COLO668 (cell line): Measurements from ENCODE around the gene SH3BP5L.
"Not testable (repeated sequence)": the region's sequence is repeated elsewhere in the genome, so short reads cannot be mapped to it uniquely, and the experiment has no call there.

Source experiments
- DNase-seq: peaks from one replicate; lab custom pipeline; 2025; ENCODE audit not compliant: unreplicated experiment; lab: John Stamatoyannopoulos, UW

SH3BP5L gene

DNA sequence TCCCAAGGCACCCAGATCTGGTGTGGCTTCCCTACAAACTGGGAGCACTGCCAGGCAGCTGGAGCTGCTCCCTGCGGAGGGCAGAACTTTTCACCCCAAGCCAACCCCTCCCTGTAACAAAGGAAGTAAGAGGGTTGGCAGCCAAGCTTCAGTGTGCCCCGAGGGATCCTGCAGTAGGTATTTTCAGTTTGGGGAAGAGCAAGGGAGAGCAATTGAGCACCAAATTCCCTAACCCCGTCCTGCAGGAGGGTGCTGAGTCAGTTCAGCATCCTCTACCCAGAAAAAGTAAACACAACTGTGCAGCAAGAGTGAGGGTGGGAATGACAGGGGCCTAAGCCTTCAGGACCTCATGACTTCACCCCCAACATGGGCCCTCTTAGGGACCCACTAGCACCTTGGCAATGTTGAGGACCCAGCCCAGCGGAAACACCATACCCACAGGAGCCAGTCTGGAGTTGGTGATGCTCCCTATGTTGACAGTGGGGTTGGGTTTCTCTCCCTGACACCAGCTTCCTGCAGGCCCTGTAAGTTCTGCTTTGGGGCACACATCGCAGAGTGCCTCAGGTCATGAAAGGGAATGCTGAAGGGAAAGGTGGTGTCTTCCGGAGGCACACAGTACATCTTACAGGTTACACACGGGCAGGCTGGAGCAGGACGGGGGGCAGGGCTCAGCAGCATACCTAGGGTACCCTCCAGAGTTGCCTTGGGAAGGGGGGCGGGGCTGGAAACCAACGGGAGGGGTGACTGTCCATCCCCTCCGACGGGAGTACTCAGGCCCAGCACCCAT, 14.8 kb downstream of the SH3BP5L start:
- DNase-seq, result no peak

DNA sequence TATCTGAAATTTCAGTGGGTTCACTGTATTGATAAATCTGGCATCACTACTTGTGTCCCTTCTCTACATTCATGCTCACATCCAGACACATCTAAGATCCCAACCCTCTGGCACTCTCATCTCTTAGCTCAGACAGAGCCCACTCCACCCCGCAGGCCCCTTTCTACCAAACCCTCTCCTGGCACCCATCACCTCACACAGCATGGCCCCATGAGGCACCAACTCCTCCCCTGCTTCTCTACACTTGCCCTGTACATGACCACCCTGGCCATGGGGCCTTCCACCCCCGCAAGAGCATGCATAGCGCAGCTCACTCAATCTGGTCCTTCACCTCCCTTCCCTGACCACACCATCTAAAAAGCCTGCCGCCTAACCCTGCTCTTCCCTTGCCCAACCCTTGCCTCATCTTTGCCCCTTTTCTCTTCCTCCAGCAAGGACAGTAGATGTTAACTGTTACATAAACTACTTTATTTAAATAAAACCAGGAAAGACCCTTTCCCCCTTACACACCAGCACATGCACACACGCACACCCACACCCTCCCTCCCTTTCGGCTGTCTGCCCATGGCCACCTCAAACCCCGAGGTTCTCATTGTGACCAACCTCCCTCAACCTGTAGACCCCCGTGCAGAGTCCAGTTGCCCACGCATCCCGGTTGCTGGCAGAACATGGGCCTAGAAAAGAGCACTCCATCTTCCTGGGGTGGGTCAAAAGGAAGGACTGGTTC, 15.6 kb downstream of the SH3BP5L start:
- no peak for DNase-seq

DNA sequence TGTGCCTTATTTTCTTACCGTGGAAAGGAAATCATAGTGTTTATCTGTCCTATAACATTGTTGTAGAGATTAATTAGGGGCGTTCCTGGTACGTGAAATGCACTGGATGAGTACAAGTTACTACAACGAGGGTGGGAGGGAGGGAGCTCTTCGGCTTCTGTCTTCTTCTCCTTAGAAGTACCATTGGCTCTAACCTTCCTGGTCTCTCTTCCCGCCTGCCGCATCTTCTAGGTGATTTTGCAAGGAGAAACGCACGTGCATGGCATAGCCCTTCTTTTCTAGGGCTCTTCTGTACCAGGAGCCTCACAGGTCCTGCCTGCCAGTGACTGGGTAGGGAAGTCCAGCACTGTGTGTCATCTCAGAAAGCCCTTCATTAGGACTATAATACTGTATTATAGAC, 16.8 kb downstream of the SH3BP5L start:
- DNase-seq, result no peak

DNA sequence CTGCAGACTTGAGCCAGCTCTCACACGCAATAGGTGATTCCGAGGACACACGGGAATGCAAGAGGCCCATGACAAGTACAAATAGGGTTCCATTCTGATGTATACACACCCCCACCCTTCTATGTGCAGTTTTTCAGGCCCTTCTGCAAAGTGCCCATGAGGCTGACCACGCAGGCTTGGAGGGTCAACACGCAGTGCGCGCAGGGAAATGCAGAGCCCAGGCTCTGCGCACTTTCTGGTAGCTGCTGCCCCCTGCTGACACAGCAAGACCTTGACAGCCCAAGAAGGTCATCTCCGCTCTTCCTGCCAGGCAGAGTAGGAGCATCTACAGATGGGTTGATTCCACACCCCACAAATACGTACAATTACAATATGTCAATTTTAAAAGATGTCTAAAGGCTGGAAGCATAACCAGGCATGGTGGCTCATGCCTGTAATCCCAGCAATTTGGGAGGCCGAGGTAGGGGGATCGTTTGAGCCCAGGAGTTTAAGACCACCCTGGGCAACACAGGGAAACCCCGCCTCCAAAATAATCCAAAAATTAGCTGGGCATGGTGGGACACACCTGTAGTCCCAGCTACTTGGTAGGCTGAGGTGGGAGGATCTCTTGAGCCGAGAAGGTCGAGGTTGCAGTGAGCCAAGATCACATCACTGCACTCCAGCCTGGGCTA, 18.5 kb downstream of the SH3BP5L start:
- peak; percentile 72 for DNase-seq

DNA sequence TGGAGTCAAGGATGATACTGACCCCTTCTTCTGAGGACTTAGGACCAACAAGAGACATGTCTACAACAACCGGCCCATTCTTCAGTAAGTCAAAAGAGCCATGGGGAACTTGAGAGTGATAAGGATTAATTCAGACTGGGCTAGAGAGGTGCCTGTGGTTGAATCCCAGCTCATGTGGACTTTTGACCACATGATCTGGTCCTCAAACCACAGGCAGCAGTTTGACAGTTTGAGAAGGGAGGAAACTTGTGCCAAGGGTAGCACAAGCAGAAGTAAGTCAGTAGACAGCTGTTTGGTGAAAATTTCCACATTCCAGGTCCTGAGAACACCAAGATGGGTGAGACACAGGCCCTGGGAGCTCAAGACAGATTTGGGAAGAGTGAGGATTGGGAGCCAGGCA, 19.8 kb downstream of the SH3BP5L start:
- DNase-seq, result no peak

DNA sequence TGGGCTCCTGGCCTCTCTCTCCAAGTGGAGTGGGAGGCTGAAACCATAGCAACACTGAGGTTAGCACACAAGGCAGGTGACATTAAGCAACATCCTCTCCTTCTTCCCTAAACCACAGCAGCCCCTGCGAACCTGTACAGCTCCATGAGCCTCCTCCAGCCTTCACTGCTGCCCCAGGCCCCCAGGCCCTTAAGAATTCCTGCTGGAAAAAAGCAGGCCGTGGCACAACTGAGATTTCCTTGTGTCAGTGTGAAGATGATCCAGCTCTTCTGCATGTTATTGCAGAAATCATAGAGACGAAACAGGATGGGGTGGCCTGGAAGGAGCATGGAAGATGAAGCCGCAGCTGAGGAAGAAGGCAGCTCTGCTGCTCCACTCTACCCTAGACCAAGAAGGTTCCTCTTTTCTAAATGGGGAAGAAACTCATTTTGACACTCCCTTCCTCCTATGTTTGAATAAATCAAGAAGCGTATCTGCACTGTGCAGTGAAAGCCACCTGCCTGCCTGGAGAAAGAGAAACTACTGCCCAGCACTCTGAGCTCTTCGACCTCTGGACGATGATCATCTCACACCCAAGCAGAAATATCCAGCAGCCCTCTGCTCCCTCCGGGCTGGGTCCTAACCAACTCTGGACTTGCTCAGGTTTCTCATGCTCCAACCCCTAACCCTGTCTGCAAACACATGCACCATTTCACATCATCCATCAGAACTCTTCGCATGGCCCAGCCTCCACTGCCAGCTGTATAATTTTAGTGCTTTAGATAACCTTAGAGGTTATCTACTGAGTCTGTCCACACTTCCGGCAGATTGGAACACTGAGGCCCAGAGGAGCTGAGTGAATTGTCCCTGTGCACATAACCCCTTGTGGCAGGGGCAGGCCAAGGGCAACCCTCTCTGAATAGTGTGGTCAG, 20.7 kb downstream of the SH3BP5L start:
- no peak for DNase-seq

DNA sequence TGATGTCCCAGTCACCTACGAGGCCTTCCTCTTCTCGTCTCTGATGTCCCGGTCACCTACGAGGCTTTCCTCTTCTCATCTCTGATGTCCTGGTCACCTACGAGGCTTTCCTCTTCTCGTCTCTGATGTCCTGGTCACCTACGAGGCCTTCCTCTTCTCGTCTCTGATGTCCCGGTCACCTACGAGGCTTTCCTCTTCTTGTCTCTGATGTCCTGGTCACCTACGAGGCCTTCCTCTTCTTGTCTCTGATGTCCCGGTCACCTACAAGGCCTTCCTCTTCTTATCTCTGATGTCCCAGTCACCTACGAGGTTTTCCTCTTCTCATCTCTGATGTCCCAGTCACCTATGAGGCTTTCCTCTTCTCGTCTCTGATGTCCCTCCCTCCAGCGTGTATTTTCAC, 22.2 kb downstream of the SH3BP5L start:
- not testable (repeated sequence) for DNase-seq

DNA sequence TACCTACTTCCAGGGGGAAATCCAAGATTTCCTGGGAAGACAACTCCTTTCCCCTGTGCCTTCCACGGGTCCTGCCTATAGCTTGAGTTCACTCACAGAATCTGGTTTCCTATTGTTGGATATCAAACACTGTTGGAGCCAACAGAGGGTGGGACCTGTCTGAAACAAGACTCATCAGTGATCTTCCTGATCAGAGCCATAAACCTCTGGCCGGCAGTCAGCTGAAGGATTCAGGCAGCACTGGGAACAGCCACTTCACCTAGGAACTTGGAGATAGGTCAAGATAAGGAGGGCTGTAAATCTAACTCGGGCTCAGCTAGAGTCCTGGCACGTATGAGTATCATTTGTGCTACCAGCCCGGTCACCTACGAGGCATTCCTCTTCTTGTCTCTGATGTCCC, 23.3 kb downstream of the SH3BP5L start:
- no peak for DNase-seq

DNA sequence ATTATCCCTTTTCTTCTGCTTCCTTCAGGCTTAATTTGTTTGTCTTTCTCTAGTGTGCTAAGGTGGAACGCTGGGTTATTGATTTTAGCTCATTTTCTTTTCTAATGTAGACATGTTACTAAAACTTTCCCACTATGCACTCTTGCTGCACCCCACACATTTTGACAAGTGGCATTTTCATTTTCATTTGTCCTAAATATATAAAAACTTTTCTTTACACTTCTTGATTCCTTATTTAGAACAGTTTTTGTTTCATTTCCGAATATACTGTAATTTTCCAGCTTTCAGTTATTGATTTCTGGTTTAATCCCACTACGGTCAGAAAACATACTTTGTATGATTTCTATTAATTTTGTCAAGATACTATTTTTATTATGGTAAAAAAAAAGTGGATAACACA, 25.3 kb downstream of the SH3BP5L start:
- DNase-seq, result no peak

DNA sequence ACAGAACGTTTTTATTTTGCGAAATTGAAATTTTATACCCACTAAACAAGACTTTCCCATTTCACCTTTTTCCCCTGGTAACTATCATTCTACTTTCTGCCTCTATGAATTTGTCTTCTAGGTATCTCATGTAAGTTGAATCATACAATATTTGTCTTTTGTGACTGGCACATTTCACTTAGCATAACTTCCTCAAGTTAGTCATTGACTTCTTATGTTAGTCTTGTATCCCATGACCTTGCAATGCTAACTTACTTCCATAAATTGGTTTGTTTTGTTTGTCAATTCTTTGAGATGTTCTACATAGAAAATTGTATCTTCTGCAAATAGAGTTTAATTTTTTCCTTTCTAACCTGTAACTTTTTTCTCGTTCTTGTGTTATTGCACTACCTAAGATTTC, 26.9 kb downstream of the SH3BP5L start:
- DNase-seq, result no peak

DNA sequence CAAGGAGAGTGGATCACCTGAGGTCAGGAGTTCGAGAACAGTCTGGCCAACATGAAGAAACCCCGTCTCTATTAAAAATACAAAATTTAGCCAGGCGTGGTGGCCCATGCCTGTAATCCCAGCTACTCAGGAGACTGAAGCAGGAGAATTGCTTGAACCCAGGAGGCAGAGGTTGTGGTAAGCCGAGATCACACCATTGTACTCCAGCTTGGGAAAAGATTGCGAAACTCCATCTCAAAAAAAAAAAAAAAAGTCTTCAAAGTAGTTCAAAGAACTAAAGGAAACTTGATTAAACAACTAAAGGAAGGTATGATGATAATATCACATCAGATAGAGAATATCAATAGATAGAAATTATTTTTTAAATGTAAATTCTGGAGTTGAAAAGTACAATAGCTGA, 31.1 kb downstream of the SH3BP5L start:
- DNase-seq, result not testable (repeated sequence)

DNA sequence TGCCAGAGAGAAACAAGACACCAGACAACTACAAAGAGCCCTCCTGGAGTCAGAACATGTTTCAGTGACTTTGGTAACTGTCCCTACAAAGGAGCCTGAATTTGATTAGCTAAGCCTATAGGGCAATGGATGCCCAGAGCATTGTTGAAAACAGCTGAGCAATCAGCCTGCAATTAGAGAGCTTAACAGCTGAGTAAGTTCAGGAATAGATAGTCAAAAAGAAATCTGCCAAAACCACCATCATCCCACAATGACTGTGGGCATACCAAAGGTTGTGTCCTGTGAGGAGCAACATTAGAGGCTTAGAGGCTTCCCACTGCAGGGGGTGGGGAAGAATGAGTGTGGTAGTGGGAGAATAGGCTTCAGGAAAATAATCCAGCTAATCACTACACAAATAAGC, 32.1 kb downstream of the SH3BP5L start:
- no peak for DNase-seq

DNA sequence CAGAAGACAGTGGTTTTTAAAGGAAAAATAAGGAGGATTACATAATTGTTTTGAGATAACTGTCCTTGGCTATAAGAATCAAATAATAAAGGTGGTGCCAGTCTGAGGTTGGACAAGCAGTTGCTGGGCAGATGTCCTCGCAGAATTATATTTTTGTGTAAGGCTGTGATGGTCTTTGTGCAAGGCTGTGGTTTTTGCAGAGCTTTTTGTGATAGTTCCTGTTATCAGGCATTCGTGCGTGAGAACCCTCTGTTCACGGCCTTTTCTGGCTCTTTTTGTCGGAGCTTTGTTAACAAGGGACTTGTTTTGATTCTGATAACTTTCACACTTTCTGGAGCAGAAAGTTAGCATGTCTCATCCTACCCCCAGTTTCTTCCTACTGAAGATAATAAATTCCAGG, 33.4 kb downstream of the SH3BP5L start:
- no peak for DNase-seq

DNA sequence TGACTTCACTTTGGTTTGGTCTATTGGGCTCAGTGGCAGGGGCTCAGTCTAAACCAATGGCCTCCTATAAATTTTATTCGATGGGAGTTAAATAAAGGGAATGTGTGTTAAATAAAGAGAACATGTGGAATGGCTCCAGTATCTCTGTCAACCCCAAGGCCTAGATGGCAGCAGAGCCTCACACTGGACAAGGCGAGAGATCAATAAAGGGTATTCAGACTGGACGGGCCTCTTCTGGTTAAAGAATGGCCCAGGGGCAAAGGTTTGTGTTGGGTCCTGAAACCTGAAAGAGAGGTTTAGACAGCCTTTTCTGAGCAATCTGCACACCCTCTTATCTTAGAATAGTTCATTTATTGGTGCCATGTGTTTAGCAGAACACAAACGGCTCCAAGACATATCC, 34.7 kb downstream of the SH3BP5L start:
- DNase-seq, result no peak

DNA sequence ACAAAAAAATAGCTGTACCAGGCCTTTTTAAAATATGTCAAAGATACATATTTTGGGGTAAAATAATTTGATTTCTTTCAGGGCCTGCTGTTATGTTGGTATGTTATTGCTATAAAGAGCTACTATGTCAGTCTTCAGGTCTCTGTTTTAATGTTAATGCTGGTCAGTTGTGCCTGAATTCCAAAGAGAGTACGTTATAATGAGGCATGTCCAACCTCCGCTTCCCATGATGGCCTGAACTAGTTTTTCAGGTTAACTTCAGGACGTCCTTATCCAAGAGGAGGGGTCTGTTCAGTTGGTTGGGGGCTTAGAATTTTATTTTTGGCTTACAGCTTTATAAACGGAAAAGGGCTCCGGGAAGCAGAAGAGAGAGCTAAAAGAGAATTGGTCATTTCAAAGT, 35.3 kb downstream of the SH3BP5L start:
- no peak for DNase-seq

DNA sequence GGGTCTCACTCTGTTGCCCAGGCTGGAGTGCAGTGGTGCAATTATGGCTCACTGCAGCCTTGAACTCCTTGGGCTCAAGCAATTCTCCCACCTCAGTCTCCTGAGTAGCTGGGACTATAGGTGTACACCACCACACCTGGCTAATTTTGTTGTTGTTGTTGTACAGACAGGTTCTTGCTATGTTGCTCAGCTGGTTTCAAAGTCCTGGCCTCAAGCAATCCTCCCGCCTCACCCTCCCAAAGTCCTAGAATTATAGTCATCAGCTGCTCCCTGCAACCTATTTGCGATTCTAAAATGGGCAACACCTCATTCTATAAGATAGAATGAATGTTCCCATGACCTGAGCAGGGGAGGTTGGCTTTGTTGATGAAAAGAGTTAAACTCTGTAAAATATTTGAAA, 36.4 kb downstream of the SH3BP5L start:
- not testable (repeated sequence) for DNase-seq

DNA sequence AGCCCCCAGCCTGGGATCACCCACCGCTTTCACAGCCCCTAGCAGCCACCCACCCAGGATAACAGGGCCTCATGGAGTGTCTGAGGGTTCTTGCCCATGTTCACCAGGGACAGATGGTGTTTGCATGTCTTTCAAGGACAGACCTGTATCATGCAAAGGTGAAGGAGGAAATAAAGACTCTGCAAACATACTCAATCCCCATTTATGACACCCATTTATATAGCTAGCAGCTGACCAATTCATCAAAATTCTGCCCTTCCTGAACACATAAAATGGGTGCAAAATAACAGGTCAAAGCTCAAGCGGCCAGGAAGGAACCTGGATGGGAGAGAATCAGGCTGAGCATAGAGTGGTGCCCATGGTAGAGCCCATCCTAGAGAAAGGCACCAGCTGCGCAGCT, 37.4 kb downstream of the SH3BP5L start:
- DNase-seq, result no peak

DNA sequence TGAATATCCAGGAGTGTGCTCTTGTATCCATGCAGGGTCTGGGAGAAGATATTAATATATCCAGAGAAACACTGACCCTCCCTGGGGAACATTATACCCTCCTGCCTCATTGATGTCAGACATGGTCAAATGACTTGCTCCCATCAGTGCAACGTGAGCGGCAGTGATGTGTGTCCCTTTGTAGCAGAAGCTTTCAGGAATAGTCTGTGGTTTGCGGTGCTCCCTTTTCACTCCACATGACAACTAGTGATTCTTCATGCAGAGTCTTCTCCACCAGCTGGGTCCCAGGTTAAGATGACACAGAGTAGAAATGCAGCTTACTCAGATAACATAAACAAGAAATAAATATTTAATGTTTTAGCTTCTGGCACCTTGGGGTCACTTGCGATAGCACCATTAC, 38.3 kb downstream of the SH3BP5L start:
- DNase-seq, result no peak

DNA sequence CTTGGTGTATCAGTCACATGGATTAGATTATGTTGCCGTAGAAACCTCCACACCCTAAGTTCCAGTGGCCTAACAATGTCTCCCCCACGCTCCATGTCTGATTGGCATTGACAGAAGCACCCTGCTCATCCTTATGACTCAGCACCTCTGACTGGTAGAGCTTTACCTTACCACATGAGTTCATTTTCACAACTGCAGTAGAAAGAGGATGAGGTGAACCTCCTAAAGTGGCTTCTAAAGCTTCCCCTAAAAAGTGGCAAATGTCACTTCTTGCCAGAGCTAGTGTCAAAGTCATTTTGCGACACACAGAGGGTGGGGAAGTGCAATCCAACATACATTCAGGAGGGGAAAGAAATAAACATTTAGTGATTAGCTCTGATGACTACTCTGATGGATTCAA, 39.6 kb downstream of the SH3BP5L start:
- DNase-seq, result no peak

DNA sequence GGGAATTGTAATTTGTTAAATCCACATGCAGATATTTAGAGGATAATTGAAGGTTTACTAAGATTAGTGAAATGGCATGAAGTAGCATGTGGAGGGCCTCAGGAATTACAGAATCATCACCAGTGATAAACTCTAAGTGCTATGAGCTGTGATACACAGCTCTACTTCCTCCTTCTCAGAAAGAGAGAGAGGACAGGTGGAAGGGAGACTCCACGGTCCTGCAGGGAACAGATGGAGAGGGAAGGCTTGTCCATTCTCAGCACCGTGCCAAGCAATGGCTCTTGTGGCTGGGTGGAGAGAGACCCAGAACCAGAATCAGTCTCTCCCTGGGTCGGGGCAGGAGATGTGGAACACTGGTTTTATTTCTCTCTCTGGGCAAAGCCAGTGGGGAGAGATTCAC, 42.3 kb downstream of the SH3BP5L start:
- DNase-seq, result no peak
